GM23248 (cell line): ENCODE measurements around the gene HLA-DOA.

Source experiments
- EZH2 ChIP-seq: fragments of 200-600 bp; sonication (generic); IDR thresholded peaks from 2 replicates; pipeline ENCODE4 v1.6.1; 2018; ENCODE audit warnings: antibody characterized with exemption, mild to moderate bottlenecking; ENCODE audit not compliant: insufficient read depth, poor library complexity, severe bottlenecking
- EZH2phosphoT487 ChIP-seq: fragments of 200-600 bp; sonication (generic); IDR thresholded peaks from 2 replicates; pipeline ENCODE4 v1.6.1; 2018; ENCODE audit warnings: antibody characterized with exemption, moderate library complexity, mild to moderate bottlenecking, low read depth; ENCODE audit not compliant: insufficient read depth

GRCh38 chr6:32977272-32977952 is 32.0 kb downstream of the HLA-DOA start:
- TF ChIP-seq EZH2: no peak
- no peak for TF ChIP-seq EZH2phosphoT487
